ENCODE data around the gene RASSF5.

RASSF5 gene

GRCh38 chr1:206547104-206547503 is 39.8 kb downstream of the RASSF5 start:
- DNase-seq (ENCODE audit: low read depth in 2 of 2) = no peak

GRCh38 chr1:206550446-206550845 is 43.1 kb downstream of the RASSF5 start:
- no peak for DNase-seq (ENCODE audit: low read depth in 2 of 2)

- no peak for DNase-seq (ENCODE audit: low read depth in 2 of 2)
Observed at GRCh38 chr1:206551296-206551985, 44.1 kb downstream of the RASSF5 start.

GRCh38 chr1:206551986-206552326 is 44.6 kb downstream of the RASSF5 start:
- DNase-seq (ENCODE audit: low read depth in 2 of 2) = no peak

- DNase-seq (ENCODE audit: low read depth in 2 of 2) = no peak
Observed at GRCh38 chr1:206554211-206554610, 46.9 kb downstream of the RASSF5 start.

GRCh38 chr1:206554701-206555472 is 47.6 kb downstream of the RASSF5 start:
- no peak for DNase-seq (ENCODE audit: low read depth in 2 of 2)

- DNase-seq (ENCODE audit: low read depth in 2 of 2) = no peak
Observed at GRCh38 chr1:206555473-206555935, 48.2 kb downstream of the RASSF5 start.

GRCh38 chr1:206556047-206556749 is 48.9 kb downstream of the RASSF5 start:
- DNase-seq (ENCODE audit: low read depth in 2 of 2) = no peak

GRCh38 chr1:206556750-206557635 is 49.7 kb downstream of the RASSF5 start:
- no peak for DNase-seq (ENCODE audit: low read depth in 2 of 2)

GRCh38 chr1:206557636-206558473 is 50.5 kb downstream of the RASSF5 start:
- DNase-seq (ENCODE audit: low read depth in 2 of 2) = no peak

GRCh38 chr1:206558794-206559671 is 51.7 kb downstream of the RASSF5 start:
- no peak for DNase-seq (ENCODE audit: low read depth in 2 of 2)

- no peak for DNase-seq (ENCODE audit: low read depth in 2 of 2)
Observed at GRCh38 chr1:206559672-206559995, 52.3 kb downstream of the RASSF5 start.

GRCh38 chr1:206560007-206560716 is 52.8 kb downstream of the RASSF5 start:
- no peak for DNase-seq (ENCODE audit: low read depth in 2 of 2)

GRCh38 chr1:206563367-206564207 is 56.3 kb downstream of the RASSF5 start:
- no peak for DNase-seq (ENCODE audit: low read depth in 2 of 2)

- DNase-seq (ENCODE audit: low read depth in 2 of 2) = no peak
Observed at GRCh38 chr1:206565995-206566394, 58.7 kb downstream of the RASSF5 start.

GRCh38 chr1:206566999-206567398 is 59.7 kb downstream of the RASSF5 start:
- DNase-seq (ENCODE audit: low read depth in 2 of 2) = no peak

- DNase-seq (ENCODE audit: low read depth in 2 of 2) = no peak
Observed at GRCh38 chr1:206568256-206568655, 60.9 kb downstream of the RASSF5 start.

GRCh38 chr1:206568779-206569352 is 61.5 kb downstream of the RASSF5 start:
- DNase-seq (ENCODE audit: low read depth in 2 of 2) = no peak
